Measurements from ENCODE around the gene F8A2.
A peak's percentile ranks its signal among the peaks of the same experiment; 100 is the strongest.
"Not testable (repeated sequence)": the region's sequence is repeated elsewhere in the genome, so short reads cannot be mapped to it uniquely, and the experiment has no call there.

The F8A2 gene

DNA sequence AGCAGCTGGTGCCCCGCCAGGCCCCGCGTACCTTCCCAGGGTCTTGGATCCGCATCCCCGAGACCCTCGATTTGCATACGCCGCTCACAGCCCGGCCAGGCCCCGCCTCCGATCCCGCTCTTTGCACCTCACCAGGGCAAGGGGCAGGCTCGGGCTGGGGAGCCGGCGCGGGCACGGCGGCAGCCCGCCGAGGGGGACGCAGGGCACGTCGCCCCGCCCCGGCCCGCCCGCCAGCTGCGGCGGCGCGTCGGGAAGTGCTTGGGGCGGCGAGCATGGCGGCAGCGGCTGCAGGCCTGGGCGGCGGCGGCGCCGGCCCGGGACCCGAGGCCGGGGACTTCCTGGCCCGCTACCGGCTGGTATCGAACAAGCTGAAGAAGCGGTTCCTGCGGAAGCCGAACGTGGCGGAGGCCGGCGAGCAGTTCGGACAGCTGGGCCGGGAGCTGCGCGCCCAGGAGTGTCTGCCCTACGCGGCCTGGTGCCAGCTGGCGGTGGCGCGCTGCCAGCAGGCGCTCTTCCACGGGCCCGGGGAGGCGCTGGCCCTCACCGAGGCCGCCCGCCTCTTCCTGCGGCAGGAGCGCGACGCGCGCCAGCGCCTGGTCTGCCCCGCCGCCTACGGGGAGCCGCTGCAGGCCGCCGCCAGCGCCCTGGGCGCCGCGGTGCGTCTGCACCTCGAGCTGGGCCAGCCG is at the start of gene F8A2:
F8A2 (plus strand) TSS at position 253 of the 686 bp plus-strand sequence; CDS start at position 273, 20 bp downstream.
- DNase-seq = not testable (repeated sequence)

DNA sequence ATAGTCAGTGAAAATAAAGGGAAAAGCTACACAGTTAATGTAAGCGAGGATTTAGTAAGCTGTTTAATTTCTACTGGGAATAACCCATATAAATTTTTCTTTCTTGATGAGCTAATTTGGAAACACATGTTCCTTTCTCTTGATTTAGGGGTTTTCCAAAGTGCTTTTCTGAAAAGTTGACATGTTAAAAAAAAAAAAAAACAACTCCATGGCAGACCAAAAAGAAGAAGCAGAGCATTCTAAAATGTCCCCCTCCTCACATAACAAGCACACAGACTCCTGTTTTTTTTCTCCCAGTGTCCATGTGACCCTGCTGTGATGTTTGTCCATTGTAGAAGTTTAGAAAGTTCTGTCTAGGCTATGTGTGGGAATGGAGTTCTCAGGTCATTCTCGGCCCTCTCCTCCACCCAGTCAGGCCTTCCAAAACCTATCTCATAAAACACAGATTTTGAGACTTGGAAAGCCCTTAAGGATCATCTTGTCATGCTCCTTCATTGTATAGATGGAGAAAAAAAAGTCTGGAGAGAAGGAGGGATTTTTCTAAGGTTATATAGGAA is 48.3 kb upstream of the F8A2 start:
- no peak for DNase-seq

DNA sequence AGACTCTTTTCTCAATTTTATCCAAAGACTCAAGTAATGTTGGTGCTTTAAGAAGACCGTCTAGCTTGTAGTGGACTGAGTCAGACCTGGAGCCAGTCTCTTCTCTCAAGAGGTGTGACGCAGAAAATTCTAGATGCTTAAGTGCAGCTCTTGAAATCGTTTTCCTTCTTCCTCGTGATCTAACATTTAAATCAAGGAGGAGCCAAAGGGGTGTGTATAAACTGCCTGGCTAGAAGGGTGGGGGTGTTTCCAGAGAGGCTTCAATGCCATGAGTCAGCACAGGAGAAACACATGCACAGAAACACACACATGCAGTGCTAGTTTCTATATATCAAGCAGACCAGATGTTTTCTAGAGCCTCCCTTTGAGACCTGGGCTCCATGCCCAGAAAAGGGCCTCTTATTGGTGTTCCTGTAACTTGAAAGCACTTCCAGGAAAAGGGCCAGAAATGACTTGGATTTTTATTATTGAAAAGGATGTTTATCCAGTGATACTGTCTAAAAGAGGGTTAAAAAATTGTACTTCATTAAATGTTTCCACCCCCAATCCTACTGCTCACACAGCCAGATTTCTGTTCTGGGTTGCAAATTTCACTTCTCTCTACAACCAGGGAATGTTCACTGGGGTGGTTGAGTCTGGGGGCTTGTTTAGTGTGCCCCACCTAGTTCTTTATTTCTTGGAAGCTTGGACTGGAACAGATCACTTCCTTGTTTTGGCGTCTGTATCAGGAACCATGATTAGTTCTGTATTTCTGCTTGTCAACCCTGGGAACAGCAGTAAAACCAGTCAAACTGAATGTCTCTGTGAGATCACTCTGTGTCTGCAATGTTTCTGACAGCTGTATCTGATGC is 47.2 kb upstream of the F8A2 start, which contains the start of gene CLIC2:
CLIC2 (minus strand) TSS at position 129 of the 851 bp plus-strand sequence. CDS start 187 bp downstream, outside the sequence.
- DNase-seq = peak; percentile 1

DNA sequence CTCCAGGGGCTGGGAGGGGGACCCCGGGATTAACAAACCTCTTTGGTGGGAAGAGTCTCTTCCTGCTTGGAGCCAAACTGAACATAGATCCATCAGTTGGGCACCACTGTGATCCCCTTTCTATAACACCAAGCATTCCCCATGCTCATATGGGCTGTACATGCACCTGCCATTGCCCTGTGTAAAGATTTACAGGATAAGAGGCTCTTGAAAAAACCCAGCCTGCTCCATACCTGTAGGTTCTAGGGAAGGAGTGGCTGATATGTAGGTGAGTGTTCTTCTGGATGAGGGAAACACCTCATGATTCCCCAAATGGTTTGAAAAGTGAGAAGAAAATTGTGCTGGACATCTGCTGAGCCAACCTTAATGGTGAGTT is 46.6 kb upstream of the F8A2 start:
- DNase-seq = not testable (repeated sequence)

DNA sequence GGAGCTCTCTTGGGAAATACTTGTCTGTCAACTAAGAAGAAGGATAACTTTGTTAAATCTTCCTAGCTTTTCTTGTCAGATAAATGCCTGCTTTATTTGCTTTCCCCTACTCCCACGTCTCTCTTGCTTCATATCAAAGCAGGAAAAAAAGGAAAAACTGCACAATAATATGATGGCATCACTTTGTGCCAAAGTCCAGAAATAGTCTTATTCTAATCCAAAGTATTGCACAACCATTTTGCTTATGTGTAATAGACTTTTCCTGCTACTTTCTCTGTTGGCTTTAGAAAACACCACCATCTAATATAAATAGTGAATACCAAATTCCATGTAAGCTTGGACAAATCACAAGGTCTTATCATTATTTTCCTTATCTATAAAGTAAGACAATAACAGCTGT is 36.2 kb upstream of the F8A2 start:
- not testable (repeated sequence) for DNase-seq

DNA sequence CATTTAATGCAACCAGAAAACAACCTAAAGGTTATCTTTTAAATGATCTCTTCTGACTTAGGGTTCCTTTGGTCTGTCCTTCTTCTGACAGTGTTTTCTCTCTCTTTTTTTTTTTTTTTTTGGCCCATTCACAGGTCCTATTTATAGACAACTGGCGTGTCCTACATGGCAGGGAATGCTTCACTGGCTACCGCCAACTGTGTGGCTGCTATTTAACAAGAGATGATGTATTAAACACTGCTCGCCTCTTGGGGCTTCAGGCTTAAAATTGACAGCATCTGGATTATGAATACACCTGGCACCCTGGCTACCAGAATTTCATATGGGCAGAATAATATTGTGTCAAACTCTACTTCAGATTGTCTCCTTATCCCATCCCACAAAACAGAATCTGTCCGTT is 32.4 kb upstream of the F8A2 start:
- not testable (repeated sequence) for DNase-seq

DNA sequence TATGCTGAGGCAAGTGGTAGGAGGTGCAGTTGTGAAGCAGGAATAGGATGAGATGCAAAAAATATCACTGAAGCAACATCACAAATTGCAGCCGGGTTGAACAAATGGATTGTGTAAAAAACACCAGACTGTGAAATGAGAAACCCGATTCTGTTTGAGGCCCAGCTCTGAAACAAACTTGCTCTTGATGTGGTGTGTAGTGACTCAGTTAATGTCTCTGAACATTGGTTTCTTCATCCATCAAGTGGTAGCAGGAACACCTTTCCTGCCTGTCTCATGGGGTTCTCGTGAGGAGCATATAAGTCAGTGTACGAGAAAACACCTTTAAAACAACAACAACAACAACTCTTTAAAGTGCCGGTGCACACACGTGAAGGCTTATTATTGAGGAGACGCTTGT is 18.2 kb upstream of the F8A2 start:
- not testable (repeated sequence) for DNase-seq

DNA sequence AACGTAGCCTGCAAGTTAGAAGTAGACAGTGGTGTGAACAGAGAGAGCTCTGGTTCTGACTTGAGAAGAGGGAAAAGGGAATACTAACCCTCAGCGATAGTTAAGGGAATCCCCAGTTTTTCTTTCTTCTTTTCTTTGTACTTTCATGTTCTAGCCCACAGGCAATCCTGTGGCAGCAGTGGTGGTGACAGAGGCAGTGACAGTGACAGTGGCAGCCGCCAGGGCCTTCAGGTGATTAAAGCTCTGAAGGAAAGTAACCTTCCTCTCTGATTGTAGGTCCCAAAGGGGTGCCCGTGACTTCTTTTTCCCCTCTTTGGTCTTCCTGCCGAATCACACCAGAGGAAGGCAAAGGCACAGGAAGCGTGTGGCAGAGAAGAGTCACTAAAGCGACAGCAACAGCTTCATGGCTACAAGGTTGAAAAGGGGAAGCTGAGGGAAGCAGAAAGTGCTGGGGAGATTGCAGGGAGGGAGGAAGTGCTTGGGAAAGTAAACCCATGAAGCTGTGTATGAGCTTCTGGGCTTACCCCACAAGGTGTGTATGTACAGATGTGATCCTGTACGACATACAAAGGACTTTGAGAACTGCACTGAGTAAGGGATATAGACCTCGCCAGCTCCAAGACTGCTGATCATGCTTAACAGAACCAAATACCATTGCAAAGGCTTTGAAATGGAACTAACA is 8.0 kb upstream of the F8A2 start:
- not testable (repeated sequence) for DNase-seq

DNA sequence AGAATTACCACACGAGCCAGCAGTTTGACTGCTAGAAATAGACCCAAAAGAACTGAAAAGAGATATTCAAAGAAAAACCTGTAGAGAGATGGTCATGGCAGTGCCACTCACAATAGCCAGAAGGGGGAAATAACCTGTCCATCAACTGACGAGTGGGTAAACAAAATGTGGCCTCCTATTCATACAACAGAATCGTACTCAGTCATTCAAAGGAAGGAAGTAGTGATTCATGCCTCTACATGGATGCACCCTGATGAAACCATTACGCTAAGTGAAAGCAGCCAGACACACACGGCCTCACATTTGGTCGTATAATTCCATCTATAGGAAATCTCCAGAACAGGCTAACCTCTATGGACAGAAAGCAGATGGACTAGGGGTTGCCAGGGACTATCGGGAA is 2.1 kb upstream of the F8A2 start:
- not testable (repeated sequence) for DNase-seq

DNA sequence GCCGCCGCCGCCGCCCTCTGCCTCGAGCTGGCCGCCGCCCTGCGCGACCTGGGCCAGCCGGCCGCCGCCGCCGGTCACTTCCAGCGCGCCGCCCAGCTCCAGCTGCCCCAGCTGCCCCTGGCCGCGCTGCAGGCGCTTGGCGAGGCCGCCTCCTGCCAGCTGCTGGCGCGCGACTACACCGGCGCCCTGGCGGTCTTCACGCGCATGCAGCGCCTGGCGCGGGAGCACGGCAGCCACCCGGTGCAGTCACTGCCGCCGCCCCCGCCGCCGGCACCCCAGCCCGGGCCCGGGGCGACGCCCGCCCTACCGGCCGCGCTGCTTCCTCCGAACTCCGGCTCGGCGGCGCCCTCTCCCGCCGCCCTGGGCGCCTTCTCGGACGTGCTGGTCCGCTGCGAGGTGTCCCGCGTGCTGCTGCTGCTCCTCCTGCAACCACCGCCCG is 653 bp downstream of the F8A2 start:
- DNase-seq = not testable (repeated sequence)

DNA sequence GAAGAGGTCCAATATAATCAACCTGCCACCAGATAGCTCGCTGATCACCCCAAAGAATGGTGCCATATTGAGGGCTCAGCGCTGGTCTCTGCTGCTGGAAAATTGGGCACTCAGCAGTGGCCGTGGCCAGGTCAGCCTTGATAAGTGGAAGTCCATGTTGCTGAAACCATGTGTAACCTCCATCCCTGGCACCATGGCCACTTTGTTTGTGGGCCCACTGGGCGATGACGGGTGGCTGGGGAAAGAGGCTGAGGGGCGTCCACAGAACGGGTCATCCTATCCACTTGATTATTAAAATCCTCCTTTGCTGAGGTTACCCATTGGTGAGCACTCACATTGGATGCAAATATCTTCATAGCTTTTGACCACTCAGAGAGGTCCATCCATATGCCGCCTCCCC is 7.7 kb downstream of the F8A2 start:
- no peak for DNase-seq

DNA sequence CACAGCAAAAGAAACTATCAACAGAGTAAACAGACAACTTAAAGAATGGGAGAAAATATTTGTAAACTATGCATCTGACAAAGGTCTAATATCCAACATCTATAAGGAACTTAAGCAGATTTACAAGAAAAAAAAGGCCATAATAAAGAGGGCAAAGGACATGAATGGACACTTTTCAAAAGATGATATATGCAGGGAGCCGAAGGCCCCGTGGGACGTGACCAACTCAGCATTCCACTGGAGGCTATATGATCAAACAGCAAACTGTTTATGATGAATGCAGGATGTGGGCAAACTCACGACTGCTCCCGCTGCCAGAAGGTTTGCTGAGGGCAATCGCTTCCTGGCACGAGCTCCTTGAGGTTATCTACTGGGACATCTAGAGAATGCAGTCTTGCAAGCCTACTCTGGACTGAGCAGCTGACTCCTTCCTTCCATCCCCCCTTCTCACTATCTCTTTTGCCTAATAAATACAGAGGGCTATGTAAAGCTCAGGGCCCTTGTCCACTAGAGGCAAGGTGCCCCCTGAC is 12.9 kb downstream of the F8A2 start:
- peak; percentile 8 for DNase-seq

DNA sequence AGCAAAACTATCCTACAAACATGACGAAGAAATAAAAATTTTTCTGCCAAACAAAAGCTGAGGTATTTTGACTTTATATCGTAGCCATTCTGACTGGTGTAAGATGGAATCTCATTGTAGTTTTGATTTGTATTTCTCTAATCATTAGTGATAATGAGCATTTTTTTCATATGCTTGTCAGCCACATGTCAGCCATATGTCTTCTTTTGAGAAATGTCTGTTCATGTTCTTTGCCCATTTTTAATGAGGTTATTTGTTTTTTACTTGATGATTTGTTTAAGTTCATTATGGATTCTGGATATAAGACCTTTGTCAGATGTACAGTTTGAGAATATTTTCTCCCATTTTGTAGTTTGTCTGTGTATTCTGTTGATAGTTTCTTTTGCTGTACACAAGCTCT is 24.5 kb downstream of the F8A2 start:
- DNase-seq = no peak

DNA sequence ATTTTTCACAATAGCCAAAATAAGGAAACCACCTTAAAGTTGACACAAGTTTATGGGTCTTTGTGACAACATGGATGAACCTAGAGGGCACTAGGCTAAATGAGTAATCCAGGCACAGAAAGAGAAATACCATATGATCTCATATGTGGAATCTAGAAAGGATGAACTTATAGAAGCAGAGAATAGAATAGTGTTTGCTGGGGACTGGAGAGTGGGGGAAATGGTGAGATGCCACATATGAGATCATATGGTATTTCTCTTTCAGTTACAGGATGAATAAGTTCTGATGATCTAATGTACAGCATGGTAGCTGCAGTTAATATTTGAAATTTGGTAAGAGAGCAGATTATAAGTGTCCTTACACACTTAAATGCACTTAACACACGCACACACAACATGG is 35.9 kb downstream of the F8A2 start:
- DNase-seq = no peak
